Measurements from ENCODE around the gene PHLDB2.

PHLDB2 gene

DNA sequence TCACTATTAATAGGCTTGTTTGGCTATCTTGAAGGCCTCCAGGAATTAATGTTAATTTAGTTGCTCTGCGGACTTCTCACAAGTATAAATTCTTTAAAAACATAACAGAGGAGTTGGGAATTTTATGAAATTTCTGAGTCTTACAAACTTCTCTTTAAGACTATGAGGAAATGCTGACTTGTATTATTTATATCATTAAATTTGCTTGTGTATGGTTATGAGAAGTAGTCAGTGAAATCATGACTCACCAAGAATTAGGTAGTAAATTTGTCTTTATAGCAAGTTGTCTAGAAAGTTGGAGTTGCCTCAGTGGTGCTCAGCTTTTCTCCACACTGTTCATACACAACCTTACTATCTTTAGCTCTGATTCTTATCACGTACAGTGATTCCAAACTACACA, 26.5 kb downstream of the PHLDB2 start:
- no peak for DNase-seq

DNA sequence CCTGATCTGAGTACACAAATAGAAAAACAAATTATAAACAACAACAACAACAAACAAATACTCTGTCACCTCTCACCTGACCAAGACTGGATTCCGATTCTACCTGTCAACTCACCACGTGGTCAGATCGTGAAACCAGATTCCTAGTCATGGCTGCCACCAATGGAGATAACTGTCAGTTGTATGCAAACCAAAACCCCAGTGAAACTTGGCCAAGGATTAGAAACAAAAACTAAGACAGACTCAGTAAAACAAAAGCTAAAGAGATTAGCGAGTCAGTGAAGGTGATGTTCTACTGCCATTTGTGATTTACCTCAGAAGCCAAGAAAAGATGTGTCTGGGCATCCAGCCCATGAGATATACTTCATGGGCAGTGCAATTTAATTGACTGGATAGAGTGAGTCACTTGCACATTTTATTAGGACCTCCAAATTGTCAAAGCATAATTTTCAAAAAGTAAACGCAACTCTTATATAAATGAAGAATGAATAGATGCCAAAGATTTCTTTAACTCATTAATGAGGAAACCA, 31.1 kb downstream of the PHLDB2 start:
- no peak for DNase-seq

DNA sequence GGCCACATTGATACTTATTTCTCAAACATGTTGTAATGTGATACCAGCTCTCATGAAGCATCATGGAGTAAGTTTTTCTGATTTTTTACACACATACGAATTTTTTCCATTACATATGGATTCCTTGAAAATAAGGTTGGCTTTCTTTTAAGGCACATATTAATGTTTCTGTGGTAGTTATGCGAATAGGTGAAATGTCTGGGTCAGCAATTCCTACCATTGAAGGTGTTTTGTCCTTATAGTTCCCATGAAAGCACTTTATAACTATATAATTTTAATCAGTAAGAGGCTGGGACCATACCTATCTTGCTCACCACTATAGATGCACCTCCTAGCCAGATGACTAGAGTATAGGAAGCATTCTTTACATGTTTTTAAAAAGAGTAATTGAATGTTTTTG, 33.0 kb downstream of the PHLDB2 start:
- no peak for DNase-seq

DNA sequence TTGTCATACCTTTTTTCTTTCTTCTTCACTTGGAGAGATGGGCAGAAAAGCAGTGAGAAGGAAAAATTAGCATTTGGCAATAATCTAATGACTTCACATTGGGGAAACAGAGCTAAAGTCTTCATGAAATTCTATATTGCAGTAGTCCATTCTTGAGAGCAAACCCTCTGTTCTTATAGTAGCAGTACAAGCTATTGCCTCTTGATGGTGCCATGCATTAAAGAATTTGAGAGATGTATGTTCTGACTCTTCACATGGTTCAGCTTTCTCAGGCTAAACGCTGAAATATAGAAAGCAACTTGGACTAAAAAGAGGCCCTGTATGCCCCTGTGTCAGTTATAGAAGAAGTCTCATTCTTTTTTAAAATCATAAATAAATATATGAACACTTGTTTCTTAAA, 36.0 kb downstream of the PHLDB2 start:
- peak; percentile 47 for DNase-seq

DNA sequence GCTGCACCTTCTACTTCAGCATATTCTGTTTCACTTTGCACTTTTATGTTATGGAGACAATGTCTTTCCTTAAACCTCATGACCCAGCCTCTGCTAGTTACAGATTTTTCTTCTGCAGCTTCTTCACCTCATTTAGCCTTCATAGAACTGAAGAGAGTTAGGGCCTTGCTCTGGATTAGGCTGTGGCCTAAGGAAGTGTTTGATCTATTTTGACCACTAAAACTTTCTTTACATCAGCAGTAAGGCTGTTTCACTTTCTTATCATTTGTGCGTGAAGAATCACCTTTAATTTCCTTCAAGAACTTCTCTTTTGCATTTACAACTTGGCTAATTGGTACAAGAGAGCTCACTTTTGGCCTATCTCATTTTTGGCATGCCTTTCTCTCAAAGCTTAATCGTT, 40.9 kb downstream of the PHLDB2 start:
- no peak for DNase-seq

DNA sequence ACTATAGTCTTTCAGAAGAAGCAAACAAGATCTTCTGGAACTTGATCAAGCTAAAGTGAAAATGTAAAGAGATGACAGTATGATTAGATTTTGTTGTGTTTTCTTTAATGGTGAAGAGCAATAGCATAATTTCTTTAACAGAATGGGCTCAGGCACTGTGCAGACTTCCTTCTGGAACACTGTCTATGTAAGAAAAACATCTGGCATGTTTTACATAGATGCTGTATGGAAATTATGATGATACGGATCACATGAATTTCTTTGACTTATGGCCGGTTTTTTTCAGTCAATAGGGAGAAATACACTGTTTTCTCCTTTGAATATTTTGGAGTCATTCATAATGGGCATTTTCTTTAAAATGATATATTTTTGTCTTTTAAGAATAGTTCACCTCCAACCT, 42.6 kb downstream of the PHLDB2 start:
- DNase-seq: no peak

DNA sequence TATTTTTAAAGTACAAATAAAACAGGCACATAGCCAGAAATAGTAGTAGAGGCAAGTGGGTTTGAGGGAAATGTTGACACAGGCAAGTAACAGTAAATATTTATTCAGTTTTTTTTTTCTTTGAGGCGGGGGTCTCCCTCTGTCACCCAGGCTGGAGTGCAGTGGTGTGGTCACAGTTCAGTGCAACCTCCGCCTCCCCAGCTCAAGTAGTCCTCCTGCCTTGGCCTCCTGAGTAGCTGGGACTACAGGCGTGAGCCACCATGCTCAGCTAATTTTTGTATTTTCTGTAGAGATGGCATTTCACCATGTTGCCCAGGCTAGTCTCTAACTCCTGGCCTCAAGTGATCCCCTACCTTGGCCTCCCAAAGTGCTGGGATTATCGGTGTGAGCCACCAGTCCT, 43.5 kb downstream of the PHLDB2 start:
- DNase-seq: no peak

DNA sequence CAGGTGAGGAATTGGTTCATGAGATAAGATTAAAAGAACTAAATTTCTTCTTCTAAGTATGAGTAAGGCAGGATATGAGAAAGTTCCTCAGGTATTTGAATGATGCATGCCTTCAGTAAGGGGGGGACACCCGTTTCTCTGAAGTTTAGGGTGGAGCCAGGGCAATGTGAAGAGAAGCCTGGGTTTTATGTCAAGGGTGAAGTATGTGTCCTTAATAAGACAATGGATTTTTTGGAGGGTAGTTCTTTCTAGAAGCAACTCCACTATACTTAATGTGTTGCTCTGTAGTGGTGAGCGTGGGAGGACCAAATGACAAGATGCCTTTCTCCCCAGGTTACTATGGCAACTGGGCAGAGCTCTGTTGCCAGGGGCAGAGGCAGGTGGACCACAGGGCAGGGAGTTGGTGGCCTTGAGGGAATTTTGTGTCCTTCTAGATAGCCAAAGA, 44.0 kb downstream of the PHLDB2 start:
- no peak for DNase-seq

DNA sequence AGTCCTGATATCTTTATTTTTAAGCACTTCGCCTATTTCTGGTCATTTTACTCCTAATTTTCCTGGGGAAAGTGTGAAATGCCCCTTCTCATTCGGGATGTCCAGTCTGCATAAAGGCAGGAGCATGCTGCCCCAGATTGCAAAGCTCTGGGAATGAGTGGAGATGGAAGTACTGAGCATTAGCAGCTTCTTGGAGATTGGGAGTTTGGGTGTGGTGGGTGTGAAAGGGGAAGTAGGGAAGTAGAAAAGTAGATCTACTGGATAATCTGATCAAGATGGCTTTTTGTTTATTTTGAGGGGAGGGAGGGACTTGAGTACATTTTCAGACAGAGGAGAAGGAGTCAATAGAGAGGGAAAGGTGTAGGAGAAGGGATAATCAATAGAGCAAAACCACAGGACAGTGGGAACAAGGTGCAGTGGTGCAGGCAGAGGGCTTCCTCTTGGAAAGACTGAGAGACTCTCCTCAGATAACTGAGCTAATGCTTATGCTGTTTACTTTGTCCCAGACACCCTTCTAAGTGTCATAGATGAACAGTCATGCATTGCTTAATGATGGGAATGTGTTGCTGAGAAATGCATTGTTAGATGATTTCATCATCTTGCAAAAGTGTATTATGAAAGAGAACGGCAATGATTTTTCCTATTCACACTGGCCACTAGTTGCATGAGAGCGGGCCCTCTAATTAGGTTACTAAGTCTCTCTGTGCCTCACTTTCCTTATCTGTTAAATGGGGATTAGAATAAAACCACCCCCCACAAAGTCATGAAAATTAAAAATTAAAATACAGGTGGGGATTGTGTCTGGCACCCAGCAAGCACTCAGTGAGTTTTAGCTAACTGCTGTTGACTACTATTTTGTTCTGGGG, 45.5 kb downstream of the PHLDB2 start:
- no peak for DNase-seq

DNA sequence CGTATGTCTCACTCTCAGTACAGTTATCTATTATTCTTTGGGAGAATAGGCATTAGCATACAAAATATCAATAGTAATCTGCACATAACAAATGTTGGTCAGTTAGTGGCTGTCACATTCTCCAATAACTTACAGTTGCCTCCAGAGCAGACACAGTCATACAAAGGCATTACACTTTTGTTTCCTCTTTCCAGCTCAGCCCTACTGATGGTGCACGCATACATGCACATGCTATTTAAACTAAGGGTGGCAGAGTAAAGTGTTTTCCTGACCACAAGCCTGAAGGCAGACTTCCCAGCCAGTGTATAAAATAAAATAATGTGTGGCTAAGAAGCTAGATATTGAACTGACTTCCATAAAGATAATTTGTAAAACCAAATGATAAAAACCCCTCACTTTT, 47.6 kb downstream of the PHLDB2 start:
- no peak for DNase-seq

DNA sequence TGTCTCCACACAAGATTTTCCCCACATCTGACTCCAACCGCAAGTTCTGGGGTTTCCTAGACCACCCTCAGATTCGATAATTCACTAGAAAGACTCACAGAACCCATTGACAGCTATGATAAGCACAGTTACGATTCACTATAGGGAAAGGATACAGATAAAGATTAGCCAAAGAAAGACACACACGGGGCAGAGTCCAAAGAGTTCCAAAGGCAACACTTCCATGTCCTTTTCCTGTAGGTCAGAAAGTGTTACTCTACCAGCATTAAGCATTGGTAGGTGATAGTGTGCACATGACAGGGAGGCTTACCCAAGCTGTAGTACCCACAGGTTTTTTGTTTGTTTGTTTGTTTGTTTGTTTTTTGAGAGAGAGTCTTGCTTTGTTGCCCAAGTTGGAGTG, 48.1 kb downstream of the PHLDB2 start:
- DNase-seq: no peak

DNA sequence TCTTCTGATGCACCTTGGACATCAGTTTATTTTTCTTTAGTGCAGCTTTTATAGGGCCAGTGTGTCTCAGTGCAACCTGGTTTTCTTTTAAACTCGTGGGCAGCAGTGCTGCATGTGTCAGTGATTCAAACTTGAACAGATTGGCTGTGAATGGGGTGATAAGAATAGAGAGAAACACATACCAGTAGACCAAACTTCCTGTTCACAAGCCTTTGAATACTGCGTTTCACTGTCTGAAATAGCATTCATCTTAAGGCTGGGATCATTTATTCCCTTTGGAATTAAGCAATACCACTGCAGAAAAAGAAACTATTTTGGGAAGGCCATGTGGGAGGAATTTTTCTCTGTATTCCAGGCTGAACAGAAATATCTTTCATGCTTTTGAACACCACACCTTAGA, 51.7 kb downstream of the PHLDB2 start:
- DNase-seq: no peak

DNA sequence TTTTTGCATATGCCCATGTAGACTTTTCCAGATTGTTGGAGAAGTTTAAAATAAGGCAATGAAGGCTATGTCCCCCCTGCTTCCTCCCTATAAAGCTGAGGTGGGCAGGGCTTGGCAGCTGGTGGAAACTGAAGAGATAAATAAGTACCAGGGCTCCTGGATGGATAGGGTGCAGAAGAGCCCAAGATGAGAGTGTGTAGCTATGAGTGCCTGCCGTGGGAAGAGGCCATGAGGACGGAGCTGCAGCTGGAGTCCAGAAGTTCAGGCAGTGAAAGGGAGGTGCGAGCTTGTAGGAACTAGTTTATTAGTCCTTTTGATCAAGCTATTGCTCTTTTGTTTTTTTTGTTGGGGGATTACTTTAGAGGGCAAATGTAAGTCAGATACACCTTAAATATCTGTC, 52.4 kb downstream of the PHLDB2 start:
- no peak for DNase-seq

DNA sequence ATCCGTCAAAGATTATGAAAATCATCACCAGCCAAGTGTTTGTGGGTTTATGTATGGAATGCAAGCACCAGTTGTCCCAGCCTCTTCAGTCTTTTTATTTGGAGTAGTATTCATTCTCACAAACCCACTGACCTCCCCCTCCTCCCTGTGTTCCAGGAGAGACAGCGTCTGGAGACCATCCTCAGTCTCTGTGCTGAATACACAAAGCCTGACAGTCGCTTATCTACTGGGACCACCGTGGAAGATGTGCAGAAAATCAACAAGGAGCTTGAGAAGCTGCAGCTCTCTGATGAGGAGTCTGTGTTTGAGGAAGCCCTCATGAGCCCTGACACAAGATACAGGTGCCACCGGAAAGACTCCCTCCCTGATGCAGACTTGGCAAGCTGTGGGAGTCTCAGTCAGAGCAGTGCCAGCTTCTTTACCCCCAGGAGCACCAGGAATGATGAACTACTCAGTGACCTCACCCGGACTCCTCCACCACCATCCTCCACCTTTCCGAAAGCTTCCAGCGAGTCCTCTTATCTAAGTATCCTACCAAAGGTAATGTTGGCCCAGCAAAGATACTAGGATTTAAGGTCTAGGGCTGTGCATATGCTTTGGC, 54.2 kb downstream of the PHLDB2 start:
- DNase-seq: no peak

DNA sequence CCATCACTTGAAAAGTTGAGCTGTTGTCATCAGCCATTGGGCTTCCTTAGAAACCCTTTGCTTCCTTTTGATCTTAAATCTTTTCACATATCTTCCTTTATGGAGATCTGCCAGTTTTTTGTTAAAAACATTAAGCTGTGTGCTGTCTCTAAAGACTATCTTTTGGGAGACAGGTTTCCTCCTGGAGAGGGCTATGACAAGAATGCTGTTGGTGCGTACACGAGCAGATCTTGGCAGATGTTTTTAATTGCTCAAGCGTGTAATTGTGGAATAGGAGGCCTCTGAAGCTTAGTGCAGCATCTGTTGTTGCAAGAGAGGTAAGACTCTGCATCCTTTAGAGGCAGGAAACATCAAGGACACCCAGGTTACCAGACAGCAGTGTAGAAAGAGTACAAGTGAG, 56.8 kb downstream of the PHLDB2 start:
- no peak for DNase-seq

DNA sequence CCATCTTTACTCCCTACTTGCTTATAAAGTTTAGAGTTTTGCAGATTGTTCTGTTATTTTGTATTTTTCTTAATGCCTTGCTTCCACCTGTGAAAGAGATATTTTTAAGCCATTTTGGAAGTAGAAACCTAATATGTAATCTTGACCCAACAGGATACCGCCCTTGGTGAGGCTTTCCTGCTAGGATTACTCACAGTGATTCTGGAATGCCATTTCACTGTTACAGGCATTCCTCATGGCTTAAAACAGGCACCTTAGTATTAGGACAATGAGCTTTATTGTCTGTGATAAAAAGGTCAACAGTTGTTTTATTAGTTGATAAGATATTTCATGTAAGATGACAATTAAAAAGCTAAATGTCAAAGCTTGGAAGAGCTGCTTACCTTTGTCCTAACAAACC, 58.2 kb downstream of the PHLDB2 start:
- no peak for DNase-seq

DNA sequence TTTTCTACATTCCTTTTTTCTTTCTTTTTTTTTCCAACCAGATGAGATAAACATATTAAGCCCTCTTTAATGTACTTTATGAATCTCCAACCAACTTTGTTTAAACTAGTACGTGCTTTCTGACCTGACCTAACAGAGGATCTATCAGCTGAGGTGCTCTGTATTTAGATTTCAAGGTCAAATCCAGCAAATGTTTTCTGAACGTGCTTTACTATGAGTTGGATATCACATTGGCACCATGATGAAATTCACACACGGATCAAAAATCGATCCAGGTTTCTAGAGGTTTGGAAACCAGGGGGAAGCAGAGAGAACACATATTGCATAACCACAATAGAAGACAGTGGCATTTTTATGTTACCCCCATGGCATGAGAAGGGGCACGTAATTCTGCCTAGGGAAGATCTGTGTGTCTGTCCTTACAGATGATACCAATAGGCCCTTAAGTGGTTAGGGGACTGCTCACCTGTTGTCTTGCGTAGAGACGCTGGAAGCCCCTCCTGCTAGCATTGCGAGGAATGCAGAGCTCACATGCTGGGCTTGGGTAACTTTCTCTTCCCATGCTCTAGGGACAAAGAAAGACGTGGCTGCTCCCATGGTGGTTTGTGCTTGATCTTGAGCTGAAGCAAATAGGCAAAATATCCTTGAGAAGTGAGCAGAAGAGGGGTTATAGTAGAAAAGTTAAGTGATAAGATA, 60.5 kb downstream of the PHLDB2 start:
- no peak for DNase-seq

DNA sequence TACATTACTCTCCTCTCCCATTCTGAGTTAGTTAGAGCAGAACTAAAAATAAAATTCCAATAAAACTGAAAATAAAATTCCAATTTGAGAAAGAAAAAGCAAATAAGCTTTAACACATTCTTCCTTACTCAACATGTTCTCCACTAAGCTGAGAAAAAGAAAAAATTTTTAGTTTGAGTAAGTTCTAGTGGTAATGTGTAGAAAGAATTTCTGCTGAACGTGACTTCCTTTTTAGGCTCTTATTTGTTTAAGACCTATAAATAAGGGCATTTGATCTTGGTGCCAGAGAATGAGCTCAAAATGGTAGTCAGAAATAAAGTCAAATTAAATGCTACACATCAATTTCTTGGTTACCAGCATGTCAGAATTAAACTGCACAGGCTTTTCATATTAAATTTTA, 62.1 kb downstream of the PHLDB2 start:
- no peak for DNase-seq

DNA sequence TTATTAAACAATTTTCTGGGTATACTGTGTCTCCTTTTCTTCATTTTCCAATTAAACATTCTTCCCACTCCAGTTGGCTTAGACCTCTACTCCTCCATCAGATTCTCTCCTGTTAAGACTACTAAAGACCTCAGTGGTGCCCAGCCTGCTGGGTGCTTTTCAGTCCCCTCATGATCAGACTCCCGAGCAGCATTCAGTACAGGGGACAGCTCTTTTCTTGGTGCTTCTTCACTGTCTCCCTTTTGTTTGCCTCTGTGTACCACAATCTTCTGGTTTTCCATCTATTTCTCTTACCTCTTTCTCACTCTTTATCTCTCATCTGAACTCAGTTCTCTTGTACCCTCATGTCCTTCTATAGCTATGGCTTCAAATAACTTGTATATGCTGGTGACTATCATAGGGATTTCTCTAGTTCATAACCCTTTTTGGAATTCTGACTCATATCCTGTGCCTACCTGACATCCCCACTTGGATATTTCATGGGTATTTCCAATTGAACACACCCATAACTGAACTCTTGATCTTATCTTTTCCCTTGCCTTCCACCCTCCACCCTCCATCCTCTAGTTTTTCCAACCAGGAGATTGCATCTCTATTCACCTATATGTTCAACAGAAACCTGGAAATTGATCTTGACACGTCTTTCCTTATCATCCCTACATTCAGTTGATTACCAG, 64.2 kb downstream of the PHLDB2 start:
- no peak for DNase-seq

DNA sequence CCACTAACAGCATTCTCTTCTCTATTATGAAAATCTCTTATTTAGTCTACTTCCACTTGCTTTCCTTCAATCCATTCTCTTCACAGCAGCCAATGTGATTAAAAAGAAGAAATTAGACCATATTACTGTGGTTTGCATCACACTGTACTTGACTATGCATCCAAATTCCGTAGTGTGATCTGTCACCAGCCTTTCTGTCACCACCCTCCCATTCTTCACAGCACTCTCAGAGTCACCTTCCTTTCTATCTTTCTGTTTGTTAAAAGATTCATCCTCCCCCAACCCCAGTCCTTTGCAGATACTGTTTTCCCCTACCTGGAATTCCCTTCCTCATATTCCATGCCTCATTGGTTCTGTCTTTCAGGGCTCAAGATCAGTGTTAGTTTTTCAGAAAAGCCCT, 64.7 kb downstream of the PHLDB2 start:
- no peak for DNase-seq

DNA sequence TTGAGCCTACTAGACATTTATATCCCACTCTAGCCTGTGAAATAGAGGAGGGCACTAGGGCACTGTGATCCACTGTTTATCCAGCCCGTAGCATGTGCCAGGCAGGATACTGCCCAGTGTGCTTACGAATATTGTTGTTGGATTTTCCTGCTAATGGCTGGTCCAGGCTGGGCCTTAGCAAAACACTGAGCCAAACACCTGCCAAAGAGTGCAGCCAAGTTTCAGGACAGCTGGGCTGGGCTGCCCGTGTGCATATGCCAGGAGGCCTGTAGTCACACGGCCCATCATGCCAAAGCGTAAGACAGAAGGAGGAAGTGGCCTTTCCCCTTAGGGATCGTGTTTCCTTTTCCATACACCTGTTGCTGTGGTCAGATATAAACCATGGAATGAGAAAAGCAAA, 65.2 kb downstream of the PHLDB2 start:
- no peak for DNase-seq

DNA sequence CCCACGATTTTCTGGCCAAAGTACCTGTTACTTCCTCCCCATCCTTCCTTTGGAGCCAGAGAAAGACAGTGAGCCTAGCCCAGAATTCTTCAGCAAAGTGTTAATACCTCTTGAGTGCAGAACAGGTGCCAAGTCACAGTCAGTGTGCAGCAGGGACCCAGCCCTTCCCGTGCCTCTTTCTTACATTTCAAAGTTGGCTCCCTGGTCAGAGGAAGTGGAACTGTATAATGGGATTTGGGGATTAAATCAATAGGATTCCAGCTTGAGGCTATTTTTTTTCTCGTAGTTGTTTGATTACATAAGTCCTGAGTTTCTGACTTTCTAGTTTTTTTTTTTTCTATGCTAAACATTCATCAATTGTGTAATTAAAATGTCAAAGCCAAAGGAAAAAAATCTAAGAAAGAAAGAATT, 67.2 kb downstream of the PHLDB2 start:
- no peak for DNase-seq

DNA sequence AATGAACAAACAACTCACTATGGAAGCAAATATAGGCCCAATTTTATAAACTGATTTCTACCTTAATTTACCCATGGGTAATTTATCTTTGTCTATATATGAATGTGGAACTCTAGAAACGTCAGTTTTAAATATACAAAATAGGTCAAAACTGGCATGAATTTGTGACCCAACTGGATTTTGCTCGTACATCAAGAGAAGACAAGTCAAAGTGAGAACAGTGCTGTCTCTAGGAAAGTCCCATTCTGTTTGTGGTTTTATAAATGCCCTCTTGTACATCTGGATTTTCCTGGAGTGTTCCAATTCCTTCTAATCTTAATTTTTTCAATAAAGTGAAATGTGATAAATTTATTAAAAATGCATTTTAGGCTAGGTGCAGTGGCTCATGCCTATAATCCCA, 69.5 kb downstream of the PHLDB2 start:
- no peak for DNase-seq

Measured in hematopoietic multipotent progenitor cell treated with erythropoietin and hydrocortisone succinate and interleukin-3 and kit ligand, for 8 days (in vitro differentiated cells).